ENCODE data around the gene TCF7L1.

TCF7L1 gene

DNA sequence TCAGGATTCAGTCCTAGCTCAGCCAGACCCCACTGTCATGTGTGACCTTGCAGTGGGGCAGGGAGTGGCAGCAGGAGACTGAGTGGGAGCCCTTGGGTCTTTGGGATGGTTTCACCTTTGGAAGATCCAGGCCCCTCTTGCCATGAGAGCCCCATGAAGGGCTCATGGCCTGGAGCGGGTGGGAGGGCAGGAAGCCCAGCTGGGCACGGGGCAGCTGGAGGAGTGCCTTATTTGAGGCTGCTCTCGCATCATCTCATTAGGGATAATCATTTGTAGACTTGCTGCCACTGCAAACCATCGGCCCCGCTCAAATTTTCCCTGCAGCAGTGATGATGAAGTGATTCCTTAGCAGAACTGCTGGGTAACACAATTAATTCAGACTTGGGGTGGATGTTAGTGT, 120.7 kb downstream of the TCF7L1 start:
- no peaks in the 10 kb centered on the region for H3K9me3 ChIP-seq
- H3K36me3 ChIP-seq, result no peaks in the 10 kb centered on the region
- no peak overlapping the region for H3K27ac ChIP-seq
- H3K27me3 ChIP-seq, result no peaks in the 10 kb centered on the region
- no peak overlapping the region for H3K4me3 ChIP-seq (ENCODE audit: low read depth in 1 of 2, low read length in 1 of 2)
- H3K4me1 ChIP-seq (ENCODE audit: control insufficient read depth in 1 of 2, insufficient read depth in 1 of 2, low read depth in 1 of 2, low read length in 1 of 2), result no peaks in the 10 kb centered on the region
- TF ChIP-seq, protein P1, sequence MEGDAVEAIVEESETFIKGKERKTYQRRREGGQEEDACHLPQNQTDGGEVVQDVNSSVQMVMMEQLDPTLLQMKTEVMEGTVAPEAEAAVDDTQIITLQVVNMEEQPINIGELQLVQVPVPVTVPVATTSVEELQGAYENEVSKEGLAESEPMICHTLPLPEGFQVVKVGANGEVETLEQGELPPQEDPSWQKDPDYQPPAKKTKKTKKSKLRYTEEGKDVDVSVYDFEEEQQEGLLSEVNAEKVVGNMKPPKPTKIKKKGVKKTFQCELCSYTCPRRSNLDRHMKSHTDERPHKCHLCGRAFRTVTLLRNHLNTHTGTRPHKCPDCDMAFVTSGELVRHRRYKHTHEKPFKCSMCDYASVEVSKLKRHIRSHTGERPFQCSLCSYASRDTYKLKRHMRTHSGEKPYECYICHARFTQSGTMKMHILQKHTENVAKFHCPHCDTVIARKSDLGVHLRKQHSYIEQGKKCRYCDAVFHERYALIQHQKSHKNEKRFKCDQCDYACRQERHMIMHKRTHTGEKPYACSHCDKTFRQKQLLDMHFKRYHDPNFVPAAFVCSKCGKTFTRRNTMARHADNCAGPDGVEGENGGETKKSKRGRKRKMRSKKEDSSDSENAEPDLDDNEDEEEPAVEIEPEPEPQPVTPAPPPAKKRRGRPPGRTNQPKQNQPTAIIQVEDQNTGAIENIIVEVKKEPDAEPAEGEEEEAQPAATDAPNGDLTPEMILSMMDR (IDR thresholded peaks at IDR 0.05), result no peak

- Histone ChIP-seq H3K36me3 (no peaks in the 10 kb centered on the region), H3K9me3 (no peaks in the 10 kb centered on the region), H3K27me3 (no peaks in the 10 kb centered on the region), H3K4me1 (ENCODE audit: control insufficient read depth in 1 of 2, insufficient read depth in 1 of 2, low read depth in 1 of 2, low read length in 1 of 2) (no peaks in the 10 kb centered on the region), H3K27ac (no peak overlapping the region), H3K4me3 (ENCODE audit: low read depth in 1 of 2, low read length in 1 of 2) (no peak overlapping the region)
- TF ChIP-seq, protein P1 (IDR thresholded peaks at IDR 0.05), result no peak
Measured at GRCh38 chr2:85254540-85255300, 121.5 kb downstream of the TCF7L1 start.

GRCh38 chr2:85255456-85255812, 122.2 kb downstream of the TCF7L1 start:
- Histone ChIP-seq H3K27ac (no peak overlapping the region), H3K4me3 (ENCODE audit: low read depth in 1 of 2, low read length in 1 of 2) (no peak overlapping the region), H3K27me3 (no peaks in the 10 kb centered on the region), H3K9me3 (no peaks in the 10 kb centered on the region), H3K4me1 (ENCODE audit: control insufficient read depth in 1 of 2, insufficient read depth in 1 of 2, low read depth in 1 of 2, low read length in 1 of 2) (no peaks in the 10 kb centered on the region), H3K36me3 (no peaks in the 10 kb centered on the region)
- TF ChIP-seq, protein P1 (IDR thresholded peaks at IDR 0.05), result no peak

GRCh38 chr2:85255813-85256594, 122.8 kb downstream of the TCF7L1 start:
- Histone ChIP-seq H3K4me3 (ENCODE audit: low read depth in 1 of 2, low read length in 1 of 2) (no peak overlapping the region), H3K9me3 (no peaks in the 10 kb centered on the region), H3K36me3 (no peaks in the 10 kb centered on the region), H3K27ac (no peak overlapping the region), H3K27me3 (no peaks in the 10 kb centered on the region), H3K4me1 (ENCODE audit: control insufficient read depth in 1 of 2, insufficient read depth in 1 of 2, low read depth in 1 of 2, low read length in 1 of 2) (no peaks in the 10 kb centered on the region)
- TF ChIP-seq, protein P1 (IDR thresholded peaks at IDR 0.05), result no peak

- Histone ChIP-seq H3K4me3 (ENCODE audit: low read depth in 1 of 2, low read length in 1 of 2) (no peak overlapping the region), H3K36me3 (no peaks in the 10 kb centered on the region), H3K9me3 (no peaks in the 10 kb centered on the region), H3K27me3 (no peaks in the 10 kb centered on the region), H3K4me1 (ENCODE audit: control insufficient read depth in 1 of 2, insufficient read depth in 1 of 2, low read depth in 1 of 2, low read length in 1 of 2) (no peaks in the 10 kb centered on the region), H3K27ac (no peak overlapping the region)
- TF ChIP-seq, protein P1 (IDR thresholded peaks at IDR 0.05), result no peak
Measured at GRCh38 chr2:85257359-85257969, 124.3 kb downstream of the TCF7L1 start.
